ENCODE results near the gene DQX1. TPM values are rescaled to one million over a fixed set of nuclear protein-coding genes. Genes with fewer than 3 reads are reported as not detected.

Gene DQX1
- total RNA-seq, 1 donor from 2014 or later, result not detected

DNA sequence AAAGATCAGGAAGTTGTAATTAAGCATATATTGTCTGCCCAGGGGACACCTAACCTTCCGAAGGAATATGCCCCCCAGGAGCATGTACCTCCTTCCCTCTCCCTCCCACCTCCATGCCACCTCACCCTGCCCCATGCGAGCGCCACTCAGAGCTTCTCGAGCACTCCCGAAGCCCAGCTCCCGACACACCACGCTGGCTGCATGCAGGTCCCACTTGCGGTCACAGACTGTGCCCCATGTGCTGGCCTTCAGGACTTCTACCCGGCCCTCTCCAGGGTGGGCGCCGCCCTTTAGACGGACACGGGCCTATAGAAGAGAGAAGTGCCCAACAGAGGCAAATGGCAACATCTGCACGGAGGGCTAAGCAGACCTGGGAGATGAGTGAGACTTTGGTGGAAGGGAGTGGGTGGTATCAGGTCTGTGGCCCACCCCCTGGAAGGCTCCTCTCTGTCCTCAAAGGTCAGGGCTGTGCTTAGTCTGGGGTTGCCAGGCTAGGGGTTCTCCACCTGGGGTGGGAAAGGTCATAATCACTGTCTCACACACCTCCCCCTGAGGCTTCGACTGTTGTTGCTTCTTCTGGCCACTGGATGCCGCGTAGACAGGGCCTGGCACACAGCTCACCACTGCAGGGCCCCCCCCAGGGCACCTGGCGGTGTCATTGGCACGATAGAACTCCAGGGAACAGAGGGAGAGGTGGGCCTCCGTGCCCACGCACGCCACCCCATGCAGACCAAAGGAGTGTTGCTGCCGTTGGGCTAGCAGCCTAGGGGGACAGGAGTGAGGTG lies 10.3 kb upstream of the DQX1 start:
- DNase-seq (ENCODE audit: low spot score), result no peak
- intact Hi-C loops (cut with DNase I), result loop anchor here (10.0 kb wide), 1 partner anchor 712 kb away; the partner anchor contains the start of gene STAMBP

DNA sequence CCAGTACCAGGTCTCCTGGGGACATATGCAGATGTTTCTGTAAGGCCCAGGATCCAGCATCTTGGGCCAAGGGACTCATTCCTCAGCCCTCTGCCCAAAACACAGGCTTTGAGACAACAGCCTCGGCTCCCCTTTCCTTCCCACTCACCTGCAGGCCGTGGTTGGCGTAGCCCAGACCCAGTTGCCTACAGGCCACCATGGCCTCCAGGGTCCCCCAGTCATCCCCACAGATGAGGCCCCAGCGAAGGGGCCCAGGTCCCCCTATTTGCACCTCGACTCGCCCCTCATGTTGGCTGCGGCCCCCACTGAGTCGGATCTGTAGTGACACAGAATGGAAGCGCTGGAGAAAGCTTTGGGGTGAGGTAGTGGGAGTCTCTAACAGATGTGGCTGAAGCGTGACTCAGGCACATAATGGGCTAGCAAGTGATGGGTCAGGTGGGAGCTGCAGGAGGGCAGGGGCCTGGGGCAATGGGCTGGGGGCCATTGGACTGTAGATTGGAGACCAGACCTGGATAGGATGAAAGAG lies 9.5 kb upstream of the DQX1 start:
- intact Hi-C loops (cut with DNase I), result loop anchor here (10.0 kb wide), 1 partner anchor 711 kb away; the partner anchor contains the start of gene STAMBP
- DNase-seq (ENCODE audit: low spot score), result no peak

DNA sequence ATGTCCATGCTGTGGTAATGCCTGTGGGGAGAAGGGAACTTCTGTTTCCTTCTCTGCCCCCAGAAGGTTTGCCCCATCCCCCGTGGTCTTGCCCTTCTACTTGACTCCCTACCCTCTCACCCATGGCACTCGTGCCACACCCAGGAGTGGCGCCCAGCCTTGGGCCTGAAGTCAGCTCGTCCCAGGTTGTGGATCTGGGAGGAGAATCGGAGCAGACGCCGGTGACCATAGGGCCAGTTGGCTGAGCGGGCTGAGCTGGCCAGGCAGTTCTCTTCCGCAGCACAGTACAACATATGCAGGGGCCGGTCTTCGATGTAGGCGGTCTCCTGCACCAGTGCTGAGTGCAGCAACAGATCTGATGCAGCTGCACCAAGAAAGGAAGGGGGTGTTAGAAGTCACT lies 8.4 kb upstream of the DQX1 start:
- intact Hi-C loops (cut with DNase I), result loop anchor here (10.0 kb wide), 1 partner anchor 710 kb away; the partner anchor contains the start of gene STAMBP
- DNase-seq (ENCODE audit: low spot score), result peak; percentile 7

DNA sequence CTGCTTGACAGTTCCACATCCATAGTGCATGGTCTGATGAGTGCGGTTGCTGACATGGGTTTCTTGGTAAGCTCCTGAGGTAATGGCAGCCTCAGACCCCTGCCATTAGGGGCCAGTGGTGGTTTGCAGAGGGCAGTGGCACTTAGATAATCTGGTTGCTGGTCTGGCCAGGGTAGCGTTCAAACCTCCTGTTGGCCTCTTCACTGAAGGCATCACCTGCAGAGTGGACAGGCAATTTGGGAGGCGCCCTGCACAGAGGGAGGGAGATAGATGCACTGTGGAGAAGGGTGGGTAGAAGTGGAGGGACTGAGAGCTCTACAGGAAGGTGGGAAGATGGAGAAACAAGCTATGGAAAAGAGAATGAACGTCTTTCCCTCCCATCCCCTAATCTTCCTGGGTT lies 7.4 kb upstream of the DQX1 start:
- intact Hi-C loops (cut with DNase I), result loop anchor here (10.0 kb wide), 1 partner anchor 709 kb away; the partner anchor contains the start of gene STAMBP
- peak; percentile 43 for DNase-seq (ENCODE audit: low spot score)

DNA sequence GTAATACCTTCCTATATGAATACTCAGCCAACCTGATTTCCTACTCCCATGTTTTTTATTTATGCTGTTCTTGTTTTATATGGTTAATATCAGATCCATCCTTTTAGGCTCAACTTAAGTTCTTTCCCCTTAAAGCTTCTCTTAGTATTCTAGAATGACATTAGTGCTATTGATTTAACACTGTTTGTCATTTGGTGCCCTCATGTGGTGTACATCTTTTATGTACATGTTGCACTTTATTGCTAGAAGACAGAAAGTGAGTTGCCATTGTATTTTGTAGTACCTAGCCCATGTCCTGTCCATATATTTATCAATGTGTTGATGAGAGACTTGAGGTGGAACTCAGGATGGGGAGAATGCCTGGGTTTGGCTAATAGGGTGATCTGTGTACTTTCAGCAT lies 6.2 kb upstream of the DQX1 start:
- intact Hi-C loops (cut with DNase I), result loop anchor here (10.0 kb wide), 1 partner anchor 707 kb away; the partner anchor contains the start of gene STAMBP
- DNase-seq (ENCODE audit: low spot score), result no peak

DNA sequence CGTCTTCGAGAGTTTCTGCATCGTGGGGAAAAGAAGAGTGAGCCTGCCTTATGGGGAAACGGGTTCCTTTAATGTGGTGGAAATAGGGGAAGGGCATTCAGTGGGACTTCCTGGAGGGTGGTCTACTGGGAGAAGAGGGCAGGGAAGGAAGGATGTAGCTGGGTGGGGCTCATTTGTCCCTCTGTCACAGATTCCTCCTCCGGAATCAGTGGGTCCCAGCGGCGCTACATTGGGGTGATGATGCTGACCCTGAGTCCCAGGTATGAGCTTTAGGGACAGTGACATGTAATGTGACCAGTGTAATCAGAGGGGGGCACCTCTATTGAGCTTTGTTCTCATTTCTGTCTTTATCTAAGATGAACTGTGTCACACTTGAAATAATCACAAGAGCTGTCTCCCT lies 5.6 kb upstream of the DQX1 start:
- DNase-seq (ENCODE audit: low spot score), result peak; percentile 65
- intact Hi-C loops (cut with DNase I), result loop anchor here (2.0 to 10.0 kb wide), 2 partner anchors 17 to 707 kb away; partner anchors contain the start of gene STAMBP

DNA sequence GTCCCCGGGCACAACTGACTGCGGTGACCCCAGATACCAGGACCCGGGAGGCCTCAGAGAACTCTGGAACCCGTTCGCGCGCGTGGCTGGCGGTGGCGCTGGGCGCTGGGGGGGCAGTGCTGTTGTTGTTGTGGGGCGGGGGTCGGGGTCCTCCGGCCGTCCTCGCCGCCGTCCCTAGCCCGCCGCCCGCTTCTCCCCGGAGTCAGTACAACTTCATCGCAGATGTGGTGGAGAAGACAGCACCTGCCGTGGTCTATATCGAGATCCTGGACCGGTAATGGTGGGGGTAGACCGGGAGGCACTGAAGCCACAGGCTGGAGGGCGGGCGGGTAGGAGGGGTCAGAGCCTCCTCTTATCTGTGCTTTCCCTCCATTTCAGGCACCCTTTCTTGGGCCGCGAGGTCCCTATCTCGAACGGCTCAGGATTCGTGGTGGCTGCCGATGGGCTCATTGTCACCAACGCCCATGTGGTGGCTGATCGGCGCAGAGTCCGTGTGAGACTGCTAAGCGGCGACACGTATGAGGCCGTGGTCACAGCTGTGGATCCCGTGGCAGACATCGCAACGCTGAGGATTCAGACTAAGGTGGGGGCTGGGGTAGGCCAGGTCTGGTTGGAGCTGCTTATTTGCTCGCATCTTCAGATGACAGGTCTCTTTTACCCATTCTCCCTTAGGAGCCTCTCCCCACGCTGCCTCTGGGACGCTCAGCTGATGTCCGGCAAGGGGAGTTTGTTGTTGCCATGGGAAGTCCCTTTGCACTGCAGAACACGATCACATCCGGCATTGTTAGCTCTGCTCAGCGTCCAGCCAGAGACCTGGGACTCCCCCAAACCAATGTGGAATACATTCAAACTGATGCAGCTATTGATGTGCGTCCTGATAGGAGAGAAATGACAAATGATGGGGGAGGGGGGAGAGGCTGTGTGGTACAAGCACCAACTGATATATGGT lies 4.5 kb upstream of the DQX1 start:
- DNase-seq (ENCODE audit: low spot score), result peak; percentile 75

DNA sequence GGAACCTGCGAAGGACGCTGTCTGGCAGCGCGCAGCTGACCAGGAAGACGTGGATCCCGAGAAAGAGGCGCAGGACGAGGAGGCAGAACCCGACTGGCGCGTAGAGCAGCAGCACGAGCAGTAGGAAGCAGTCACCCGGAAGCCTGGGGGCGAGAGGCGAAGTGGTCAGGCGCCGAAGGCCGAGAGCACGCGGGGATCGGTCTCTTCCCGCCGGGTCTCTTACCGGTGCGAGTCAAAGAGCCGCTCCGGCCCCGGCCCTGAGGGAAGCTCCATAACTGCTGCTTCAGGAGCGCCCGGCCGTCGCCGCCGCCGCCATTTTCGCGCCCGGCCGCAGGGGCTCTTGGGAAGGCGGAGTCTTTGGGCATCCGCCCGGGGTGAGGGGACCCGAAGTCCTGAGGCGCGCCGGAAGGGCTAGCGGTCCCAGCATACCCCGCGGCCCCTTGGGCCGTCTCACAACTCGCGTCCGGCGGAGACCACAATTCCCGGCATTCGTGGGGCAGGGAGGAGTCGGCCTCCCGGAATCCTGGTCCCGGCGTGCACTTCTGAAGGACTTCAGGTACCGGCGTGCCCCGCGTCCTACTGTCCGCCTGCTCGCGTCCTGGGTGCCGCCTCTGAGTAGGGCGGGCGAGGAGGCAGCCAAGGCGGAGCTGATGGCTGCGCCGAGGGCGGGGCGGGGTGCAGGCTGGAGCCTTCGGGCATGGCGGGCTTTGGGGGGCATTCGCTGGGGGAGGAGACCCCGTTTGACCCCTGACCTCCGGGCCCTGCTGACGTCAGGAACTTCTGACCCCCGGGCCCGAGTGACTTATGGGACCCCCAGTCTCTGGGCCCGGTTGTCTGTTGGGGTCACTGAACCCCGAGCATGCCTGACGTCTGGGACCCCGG lies 3.6 kb upstream of the DQX1 start, which contains the start of the genes AUP1 and HTRA2:
Gene AUP1 (minus strand): TSS at position 350 of the 882 bp plus-strand sequence. CDS start 77 bp downstream, at position 273.
Gene HTRA2 (plus strand): TSS at position 577 of the 882 bp plus-strand sequence. CDS start 74 bp downstream, at position 651.
- intact Hi-C loops (cut with DNase I), result loop anchor here (1.0 to 10.0 kb wide), 8 partner anchors 19 to 705 kb away; partner anchors contain the start of genes CCDC142, DOK1, INO80B and PCGF1
- DNase-seq (ENCODE audit: low spot score), result peak; percentile 99

More for the DNA sequence above, 4.5 kb upstream of the DQX1 start:
- intact Hi-C loops (cut with DNase I), result loop anchor here (2.0 to 10.0 kb wide), 2 partner anchors 18 to 706 kb away; partner anchors contain the start of gene STAMBP

DNA sequence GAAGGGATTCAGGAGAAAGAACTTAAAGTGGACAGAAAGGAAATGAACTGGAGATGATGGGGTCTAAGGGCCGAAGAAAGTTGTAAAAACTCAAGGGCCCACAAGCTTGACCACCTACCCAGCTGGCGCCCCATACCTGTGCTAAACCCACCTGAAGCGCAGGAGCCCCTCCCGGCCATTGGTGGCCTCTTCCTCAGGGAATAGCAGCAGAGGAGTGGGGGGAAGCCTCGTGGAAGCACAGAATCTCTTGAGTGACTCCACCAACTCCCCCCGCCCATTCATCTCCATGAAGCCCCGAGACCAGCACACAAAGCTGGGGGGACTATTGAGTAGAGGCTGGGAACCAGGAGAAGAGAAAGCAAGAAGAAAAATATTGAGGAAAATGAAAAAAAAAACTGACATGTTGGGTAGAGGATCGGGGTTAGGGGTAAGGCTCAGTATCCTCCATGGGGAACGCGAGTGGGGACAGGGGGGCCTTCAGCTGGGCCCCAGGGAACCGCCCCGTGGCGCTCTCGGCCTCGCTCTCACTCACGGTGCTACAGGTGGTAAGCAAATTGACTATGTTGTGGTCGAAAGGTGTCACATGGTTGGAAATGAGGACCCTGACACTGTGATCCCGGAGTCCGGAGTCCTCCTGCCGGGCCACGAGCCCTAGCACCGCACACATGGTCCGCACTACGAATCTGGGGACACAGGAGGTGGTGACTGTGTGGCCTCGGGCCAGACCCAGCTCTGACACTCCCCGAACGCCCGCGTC lies 2.7 kb upstream of the DQX1 start:
- intact Hi-C loops (cut with DNase I), result loop anchor here (1.0 to 10.0 kb wide), 6 partner anchors 21 to 126 kb away; partner anchors contain the start of genes CCDC142, DOK1, INO80B and PCGF1
- DNase-seq (ENCODE audit: low spot score), result peak; percentile 41

DNA sequence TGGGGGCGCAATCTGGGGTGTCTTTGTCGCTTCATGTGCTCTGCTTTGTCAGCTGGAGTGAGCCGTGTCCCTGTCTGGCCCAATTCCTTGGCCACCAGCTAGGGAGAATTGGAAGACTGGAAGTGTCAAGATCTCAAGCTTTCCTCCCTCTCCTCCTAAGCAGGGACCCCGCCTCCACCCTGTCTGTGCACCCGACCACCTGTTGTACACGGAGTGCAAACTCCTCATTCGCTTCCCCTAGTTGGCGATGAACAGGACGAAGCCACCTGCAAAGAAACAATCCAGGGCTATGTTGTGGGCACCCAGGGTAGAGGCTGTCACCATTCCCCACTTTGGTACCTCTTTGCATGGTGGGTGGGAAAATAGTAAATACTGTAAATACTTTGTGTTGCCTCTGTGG lies 1.7 kb upstream of the DQX1 start:
- peak; percentile 54 for DNase-seq (ENCODE audit: low spot score)
- intact Hi-C loops (cut with DNase I), result loop anchor here (5.0 to 10.0 kb wide), 2 partner anchors 60 to 127 kb away; partner anchors contain the start of gene SEMA4F

DNA sequence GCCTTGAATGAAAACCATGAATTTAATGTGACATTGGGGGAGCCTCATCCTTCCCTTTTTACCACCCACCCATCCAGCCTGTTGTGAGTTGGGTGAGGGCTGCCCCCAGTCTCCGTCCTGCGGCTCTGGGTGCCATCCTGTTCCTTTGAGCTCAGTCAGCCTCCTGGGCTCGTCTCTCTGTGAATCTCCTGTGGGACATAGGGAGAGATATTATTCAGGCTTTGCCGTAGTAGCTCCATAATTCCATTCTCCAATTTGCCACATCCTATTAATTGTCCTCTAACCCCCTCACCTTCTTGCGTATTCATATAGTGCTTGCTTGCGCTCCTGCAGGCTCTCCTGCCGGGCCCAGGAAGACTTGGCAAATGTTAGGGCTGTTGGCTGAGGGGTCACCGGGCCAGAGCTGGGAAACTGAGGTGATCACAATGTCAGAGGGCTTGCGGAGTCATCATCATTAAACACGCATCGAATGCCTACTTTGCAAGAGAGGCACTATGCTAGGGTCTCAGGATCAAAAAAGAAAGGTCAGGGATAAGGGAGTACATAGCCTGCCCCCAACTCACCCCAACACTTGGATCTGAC lies 709 bp upstream of the DQX1 start:
- DNase-seq (ENCODE audit: low spot score), result peak; percentile 50
- intact Hi-C loops (cut with DNase I), result loop anchor here (5.0 to 10.0 kb wide), 2 partner anchors 61 to 128 kb away; partner anchors contain the start of gene SEMA4F

DNA sequence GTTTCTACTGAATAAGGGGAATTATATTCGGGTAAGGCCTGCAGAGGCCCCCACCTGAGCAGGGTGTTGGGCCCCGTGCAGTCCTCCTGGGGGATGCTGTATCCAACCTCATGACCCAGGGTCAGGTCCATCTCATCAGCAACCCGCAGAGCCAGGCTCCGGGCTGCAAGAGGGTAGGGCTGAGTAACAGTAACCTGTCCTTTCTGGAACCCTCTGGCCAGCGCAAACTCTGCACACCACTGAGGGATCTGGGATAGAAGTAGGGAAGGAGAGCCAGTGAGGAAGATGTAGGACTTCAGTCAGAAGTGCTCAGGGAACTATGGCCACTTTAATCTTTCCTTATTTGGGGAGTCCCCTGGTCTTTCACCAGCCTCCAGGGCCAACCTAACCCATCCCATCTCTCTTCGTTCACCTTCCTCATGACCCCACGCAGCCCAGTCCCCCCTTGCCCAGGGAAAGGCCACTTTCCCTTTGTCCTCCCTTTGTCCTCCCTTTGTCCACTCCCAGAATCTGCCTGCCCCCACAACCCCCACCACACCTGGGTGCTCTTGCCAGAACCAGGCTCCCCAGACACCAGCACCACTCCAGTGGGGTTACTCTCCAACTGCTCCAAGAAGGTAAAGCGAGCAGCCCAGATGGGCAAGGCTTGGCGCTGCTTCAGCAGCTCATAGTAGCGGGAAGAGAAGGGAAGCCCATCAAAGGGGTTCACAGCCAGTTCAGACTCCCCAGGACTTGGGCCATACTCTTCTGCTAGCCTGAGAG lies 895 bp downstream of the DQX1 start:
- DNase-seq (ENCODE audit: low spot score), result peak; percentile 61
- intact Hi-C loops (cut with DNase I), result loop anchor here (5.0 to 10.0 kb wide), 2 partner anchors 62 to 130 kb away; partner anchors contain the start of gene SEMA4F

DNA sequence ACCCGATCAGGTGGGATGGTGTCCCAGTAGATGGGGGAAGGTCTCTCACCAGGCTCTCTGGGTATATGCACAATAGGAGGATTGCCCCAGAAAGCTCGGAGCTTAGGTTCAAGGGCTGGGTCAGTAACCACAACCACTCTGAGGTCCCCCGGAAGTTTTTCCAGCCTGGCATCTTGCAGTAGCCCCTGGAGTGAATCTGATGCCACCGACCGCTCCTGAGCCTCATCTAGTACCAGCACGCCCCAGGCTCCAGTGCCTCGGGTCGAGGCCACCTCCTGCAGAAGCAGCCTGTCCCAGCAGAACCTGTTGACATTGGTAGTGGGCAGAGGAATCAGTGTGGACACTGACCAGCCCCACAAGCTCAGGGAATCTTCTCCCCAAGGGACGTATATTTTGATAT lies 2.0 kb downstream of the DQX1 start:
- intact Hi-C loops (cut with DNase I), result loop anchor here (10.0 kb wide), 1 partner anchor 131 kb away; the partner anchor contains the start of gene SEMA4F
- peak; percentile 36 for DNase-seq (ENCODE audit: low spot score)

DNA sequence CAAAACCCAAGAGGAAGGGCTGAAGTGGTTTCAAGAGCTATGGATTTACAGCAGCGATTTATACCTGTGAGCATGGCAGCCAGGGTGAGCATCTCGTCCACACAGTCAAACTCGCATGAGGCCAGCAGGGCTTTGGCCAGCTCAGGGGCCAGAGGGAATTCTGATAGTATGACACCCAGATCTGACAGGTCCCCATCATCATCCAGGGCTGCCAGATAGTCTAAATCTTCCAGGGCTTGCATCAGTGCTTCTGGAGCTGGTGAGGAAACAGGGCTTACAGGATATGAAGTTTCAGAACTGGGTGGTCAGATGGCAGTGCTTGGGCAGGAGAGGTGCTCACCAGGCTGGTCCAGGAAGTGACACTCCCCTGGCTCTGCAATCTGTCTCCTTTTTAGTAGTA lies 3.5 kb downstream of the DQX1 start:
- intact Hi-C loops (cut with DNase I), result loop anchor here (10.0 kb wide), 1 partner anchor 132 kb away; the partner anchor contains the start of gene SEMA4F

DNA sequence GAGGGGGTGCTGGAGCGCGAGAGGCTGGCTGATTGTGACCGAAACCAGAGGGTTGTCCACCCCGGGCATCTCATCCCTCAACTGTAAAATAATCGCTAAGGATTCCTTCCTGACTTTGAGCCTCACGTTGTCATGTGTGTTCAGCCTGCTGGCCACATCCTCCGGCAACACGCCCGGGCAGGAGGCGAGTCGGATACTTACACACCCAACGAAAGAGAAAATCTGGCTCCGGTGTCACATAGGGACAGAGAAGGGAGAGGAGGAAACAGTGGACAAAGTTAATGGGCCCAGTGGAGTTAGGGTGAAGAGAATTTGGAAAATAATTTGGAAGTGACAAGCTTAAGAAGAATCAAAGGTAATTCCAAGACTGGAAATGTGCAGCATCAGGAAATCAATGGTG lies 9.4 kb downstream of the DQX1 start:
- intact Hi-C loops (cut with DNase I), result no loop called here
- DNase-seq (ENCODE audit: low spot score), result no peak

More for the DNA sequence above, 3.5 kb downstream of the DQX1 start:
- peak; percentile 49 for DNase-seq (ENCODE audit: low spot score)
